Erythroblast (primary cell): Measurements from ENCODE around the gene OCA2.

Experiments
- GATA1 ChIP-seq: IDR thresholded peaks from 2 replicates; pipeline ENCODE4 v1.6.1; 2011; ENCODE audit warnings: low read depth, mild to moderate bottlenecking, control low read depth, low read length, moderate library complexity
- POLR2A ChIP-seq: IDR thresholded peaks from 2 replicates; pipeline ENCODE4 v1.6.1; 2011; ENCODE audit warnings: mild to moderate bottlenecking, low read length

GRCh38 chr15:28118531-28118930 lies 19.4 kb upstream of the OCA2 start:
- TF ChIP-seq POLR2A (no peak), GATA1 (no peak)
